ENCODE measurements around the gene DENND1A.
A peak's percentile ranks its signal among the peaks of the same experiment; 100 is the strongest.
"Not testable (repeated sequence)": the region's sequence is repeated elsewhere in the genome, so short reads cannot be mapped to it uniquely, and the experiment has no call there.

DENND1A gene

DNA sequence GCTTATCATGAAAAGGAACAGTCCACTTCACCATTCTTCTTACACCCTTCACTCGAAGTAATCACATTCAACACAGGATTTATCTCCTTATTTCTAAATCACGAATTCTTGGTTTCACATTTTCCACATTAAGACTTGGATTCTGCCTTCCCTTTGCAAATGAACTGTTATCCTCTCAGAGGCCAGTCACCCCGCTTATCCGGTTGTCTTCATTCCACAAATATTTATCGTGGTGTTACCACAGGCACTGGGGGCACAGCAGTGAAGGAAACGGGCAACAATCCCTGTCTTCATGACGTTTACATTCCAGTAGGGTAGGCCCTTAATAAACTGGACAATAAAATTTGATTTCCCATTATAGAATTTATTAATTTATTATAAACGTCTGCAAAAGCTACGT, 284.2 kb downstream of the DENND1A start:
- DNase-seq, result no peak

DNA sequence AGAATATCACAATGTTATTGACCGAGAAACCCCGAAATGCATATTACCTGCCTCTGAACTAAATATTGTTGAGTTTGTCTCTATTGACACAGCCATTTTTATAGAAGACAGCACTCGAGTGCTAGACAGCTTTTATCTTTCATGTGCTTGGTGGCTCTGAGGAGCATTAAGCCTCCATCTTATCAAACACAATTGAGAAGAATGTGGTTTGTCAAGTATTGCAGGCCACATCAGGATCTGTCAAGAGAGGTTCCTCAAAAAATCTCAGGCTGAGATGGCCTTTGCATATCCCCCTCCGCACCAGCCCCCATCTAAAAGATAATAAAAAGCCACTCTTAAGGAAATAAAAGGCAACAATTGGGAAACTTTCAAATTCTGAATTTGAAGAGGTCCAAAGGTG, 284.8 kb downstream of the DENND1A start:
- no peak for DNase-seq

DNA sequence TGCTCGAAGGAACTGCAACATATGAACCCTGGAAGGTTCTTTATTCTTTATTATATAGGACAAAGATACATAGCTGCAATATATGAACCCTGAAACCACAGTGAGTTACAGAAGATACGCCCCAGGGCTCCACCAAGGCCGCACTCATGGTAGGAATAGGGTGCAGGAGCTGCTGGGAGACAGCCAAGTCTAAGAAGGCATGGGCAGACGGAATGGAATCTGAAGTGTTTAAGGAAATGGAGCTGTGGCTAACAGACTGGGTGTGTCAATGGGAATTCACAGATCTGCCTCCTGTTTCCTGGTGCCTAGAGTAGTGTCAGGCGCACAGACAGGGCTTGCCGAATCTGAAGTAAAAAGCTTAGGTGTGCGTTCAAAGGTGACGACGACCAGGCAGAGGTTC, 286.4 kb downstream of the DENND1A start:
- no peak for DNase-seq

DNA sequence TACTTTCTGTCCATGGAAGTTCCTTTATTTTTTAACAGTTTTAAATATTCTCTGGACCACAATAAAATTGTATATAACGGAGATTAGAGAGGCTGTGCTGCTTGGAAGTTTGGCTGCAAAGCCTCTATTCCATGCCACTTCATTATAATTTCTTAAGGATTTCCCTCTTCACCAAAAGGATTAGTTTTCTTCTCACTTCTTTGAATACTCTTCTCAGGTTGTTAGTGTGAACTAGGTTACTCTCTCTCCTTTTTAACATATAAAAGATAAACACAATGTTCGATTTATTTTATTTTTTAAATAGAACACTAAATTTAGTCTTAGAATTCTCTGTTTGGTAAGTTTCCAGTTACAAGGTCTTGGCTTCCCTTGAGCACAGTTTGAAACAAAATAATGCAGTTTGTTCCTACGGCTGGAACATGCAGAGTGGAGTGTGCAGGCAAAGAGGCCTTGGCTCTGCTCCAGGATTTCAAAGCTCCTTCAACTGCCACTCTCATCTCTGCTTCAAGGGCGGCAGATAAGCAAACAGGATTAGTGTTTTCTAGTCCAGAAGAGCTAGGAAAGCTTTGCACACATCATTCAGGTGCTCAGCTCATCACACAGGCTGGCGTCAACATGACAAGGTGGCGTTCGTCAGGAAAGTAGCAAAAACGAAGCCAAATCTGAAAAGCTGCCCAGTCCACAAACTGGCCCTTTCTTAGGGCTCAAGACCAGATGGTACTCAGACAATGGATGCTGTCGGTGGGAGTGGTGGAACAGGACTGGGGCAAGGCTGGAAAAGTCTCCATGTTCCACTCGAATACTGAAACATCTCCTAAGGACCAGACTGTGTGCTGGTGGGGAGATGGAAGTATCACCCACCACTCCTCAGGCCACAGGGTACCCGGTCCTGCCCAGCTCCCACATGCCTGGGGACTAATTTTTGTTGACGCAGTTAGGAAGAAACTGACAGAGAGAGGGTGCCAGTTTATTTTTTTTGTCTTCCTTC, 287.3 kb downstream of the DENND1A start:
- no peak for DNase-seq

DNA sequence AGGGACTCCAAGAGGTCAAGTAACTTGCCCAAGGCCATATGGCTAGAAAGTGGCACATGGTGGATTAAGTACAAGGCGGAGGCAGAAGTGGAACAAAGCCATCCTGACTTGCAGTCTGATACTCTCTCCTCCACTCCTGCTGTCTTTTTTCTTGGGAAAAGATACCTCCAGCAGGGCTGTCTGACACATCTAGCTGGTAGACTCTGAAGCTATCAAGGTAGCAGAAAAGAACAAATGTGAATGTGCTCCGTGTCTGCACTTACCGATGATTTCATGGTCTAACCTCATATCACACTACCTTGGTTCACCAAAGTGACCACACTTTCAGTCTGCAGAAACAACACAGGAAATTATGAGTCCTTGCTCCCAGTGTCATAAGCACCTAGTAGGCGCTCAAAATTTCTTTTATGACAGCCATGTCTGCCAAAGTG, 289.1 kb downstream of the DENND1A start:
- peak; percentile 31 to 33 for DNase-seq

DNA sequence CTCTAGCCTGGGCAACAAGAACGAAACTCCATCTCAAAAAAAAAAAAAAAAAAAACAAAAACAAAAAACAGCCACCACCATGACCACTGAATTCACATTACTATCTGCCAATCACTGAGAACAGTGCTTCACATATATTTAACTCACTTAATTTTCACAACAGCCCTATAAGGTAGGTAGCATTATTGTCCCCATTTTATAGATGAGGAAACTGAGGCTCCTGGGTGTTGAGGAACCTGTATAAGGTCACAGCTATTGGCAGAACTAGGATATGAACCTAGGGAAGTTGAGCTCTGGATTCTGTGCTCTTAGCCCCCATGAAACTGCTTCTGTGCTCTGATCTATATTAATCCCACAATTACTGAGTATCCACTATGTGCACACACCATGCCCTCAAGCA, 290.2 kb downstream of the DENND1A start:
- DNase-seq, result no peak

DNA sequence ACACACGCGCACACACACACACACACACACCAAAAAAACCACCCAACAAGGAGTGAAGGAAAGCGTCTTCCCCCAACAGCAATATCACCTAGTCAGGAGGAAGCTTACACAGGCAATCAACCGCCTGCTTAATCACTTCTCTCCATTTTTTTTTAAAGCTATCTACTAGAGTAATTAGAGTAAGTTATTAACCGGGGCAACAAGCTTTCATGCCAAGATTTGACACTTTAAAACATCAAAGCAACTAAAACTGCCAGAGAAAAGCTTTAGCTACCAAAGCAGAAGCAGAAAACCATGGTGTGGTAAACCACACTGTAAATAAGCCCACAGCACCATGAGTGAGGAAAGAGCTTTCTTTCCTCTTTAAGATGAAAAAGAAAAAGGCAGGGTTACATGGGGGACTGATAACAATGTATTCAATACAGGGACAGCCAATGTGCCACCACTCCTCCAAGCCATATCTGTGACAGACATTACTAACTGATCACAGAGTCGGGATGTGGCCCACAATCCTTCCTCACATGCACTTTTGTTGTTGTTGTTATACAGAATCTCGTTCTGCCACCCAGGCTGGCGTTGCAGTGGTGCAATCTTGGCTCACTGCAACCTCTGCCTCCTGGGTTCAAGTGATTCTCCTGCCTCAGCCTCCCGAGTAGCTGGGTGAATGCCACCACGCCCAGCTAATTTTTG, 291.8 kb downstream of the DENND1A start:
- peak; percentile 25 to 27 for DNase-seq

DNA sequence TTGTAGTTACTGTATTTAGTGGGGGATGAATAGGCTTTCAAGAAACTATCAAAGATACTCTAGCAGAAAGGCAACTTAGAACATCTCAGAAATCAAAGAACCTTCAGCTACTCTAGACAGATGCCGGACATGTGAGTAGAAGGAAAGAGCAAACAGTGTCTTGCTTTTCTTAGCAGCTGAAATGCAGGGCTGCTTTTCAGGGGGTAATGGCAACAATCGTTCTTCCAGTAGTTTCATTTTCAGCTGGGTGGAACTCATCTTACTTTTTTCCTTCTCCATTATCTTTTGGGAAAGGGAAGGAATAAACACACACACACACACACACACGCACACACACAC, 292.4 kb downstream of the DENND1A start:
- no peak for DNase-seq

DNA sequence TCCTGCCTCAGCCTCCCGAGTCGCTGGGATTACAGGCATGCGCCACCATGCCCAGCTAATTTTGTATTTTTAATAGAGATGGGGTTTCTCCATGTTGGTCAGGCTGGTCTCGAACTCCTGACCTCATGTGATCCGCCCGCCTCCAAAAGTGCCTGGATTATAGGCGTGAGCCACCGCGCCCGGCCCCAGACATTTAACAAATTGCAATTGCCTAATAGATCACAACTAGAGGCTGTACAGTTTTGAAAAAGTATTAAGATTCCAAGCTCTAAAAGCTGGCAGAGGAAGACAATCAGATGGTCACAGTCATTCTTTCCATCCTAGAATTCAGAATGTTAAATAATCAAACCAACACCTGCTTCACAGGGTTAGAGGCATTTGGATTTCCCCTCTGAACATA, 293.1 kb downstream of the DENND1A start:
- not testable (repeated sequence) for DNase-seq

DNA sequence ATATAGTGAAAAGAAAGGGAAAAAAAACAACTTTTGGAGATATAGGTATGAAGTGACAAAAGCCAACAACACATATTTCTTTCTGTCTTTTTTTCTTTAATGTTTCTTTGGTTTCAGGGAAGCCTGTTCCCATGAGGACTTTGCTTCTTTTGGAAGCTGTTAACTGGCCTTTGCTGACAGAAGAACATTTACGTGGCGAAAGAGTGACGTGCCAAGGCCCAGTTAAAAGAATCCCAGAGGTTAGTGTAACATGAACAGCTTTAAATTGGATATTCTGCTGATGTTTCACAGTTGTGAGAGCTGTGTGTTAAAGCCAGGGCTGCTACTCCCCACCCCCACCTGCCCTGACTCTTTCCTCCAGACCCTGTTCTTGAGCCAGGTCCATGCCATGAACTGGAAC, 298.1 kb downstream of the DENND1A start:
- no peak for DNase-seq

DNA sequence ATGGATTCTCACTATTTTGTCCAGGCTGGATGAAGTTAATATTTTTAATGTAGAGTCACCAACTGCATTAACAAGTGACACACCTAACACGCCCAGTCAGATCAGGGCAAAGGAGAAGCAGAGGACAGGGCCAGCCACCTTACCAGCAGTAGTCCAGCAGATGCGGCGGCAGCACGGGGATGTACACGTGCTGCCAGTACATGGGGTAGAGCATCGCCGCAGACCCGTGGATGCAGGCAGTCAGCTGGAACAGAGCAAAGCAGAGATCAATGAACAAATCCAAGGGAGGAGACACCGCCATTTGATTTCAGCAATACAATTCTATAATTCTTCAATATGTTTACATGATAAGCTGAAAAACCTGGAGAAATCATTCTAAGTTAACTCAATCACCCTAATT, 299.7 kb downstream of the DENND1A start:
- DNase-seq, result no peak

DNA sequence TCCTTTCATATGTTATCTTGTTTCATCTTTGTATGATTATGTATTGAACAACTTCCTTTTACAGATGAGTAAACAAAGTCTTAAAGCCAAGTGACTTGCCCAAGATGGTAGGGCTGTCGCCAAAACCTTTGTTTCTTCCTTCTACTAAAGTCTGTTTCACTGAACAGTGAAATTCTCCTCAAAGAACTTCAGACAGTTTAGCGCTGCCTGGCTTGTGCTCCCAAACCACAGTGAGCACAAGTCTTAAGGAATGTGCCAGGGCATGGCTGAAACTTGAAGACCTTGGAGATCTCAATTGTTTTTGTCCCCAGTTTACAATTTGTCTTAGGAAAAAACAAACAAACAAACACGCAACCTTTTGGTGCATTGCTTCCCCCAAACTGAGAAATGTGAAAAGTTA, 300.4 kb downstream of the DENND1A start:
- DNase-seq, result no peak

DNA sequence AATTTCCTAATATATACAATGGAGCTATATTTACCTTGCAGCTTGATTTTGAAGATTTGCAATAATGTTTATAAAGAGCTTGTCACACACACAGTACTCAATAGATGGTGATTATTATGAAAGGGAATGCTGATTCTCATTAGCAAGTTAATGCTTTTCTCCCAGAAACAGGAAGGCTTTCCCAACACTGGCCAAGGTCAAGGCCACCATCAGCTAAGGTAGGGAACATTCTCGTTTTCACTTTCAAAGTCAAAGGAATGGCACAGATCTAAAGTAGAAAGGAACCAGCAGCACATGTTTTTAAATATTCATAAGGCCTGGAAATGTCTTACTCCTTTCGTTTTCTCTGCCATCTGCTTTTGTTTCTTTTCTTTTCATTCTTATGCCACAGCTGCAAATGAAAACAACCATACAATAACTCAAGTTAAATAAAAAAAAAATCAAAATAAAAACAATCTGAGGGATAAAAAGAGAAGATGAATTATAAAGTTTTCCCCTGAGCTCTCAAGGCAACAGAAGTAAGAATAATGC, 307.1 kb downstream of the DENND1A start:
- no peak for DNase-seq

DNA sequence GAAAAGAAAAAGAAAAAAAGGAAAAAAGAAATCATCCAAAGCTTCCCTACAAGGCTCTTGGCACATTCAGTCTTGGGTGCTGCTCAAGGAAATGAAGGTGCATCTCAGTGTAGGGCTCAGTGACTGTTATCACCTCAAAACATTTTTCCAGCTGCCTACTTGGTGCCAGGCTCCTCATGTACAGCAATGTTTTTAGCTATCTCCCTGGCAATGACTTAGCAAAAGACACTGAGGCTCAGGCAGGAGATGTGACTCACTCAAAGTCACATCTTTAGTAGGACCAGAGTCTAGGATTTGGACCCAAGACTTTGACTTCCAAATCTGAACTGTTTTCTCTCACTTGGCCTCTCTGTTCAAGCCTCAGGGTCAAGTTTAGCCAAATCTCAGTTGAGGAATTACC, 309.7 kb downstream of the DENND1A start:
- DNase-seq, result no peak

DNA sequence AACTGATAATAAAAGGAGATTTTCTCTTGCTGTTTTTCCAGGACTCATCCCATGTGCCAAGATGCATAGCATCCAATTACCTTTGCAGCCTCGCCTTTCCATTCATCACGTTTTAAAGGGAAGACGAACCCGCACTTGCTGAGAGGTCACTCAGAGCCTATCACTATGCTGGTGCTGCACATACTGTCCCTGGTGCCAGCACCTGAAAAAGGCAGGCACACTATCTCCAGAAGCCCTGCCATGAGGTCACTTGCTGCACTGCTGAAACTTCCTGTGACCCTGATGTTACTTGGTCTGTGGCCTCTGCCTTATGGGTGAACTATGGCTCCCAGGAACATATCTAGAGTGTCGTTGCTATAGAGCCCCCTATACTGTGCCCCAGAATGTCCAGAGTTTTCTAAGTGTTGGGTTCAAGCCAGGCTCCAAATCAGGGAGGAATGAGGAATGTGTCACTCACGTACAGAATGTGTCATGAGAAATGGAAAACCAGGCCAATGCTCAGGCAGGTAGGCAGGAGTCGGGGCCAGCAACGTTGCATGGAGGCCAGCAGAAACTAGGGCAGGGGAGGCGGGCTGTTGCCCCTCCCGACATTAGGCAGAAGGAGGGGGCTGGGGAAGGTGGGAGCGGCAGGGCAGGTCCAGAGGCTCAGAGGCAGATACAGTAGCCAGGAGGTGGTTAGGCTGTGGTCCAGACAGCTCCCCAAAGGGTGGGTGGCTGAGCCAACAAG, 311.8 kb downstream of the DENND1A start:
- DNase-seq, result no peak

DNA sequence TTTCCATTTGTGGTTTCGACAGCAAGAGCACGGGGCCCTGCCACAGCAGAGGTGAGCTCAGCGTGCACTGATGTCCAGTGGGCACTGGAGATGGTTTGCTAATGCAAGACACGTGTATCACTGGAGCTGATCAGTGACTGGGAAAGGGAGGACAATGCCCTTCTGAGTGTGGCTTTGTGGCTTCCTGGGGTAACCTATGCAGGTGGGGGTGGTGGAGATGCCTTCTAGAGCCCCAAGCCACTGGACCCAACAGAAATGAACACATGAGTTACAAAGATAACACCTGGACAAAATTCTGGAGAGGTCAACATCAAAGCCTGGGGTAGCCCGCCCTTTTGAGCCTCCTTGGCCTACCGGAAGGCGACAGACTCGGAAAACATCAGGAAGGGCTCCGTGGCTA, 312.6 kb downstream of the DENND1A start:
- no peak for DNase-seq

DNA sequence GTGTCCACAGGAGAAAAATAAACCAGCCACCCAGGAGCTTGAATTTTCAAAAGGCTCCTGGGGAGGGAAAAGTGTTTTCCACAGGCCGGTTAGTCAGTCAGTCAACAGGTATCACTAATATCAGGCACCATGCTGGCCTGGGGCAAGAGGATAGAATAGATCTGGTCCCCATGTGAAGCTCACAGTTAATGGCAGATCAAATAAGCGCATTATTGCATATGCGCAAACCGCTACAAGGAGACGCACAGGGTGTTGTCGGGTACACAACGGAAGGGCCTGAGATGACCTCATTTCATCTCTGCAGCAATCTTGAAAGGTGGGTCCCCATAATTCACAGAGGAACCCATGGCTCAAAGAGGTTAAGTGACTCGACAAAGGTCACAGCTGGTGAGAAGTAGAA, 313.2 kb downstream of the DENND1A start:
- DNase-seq, result no peak

DNA sequence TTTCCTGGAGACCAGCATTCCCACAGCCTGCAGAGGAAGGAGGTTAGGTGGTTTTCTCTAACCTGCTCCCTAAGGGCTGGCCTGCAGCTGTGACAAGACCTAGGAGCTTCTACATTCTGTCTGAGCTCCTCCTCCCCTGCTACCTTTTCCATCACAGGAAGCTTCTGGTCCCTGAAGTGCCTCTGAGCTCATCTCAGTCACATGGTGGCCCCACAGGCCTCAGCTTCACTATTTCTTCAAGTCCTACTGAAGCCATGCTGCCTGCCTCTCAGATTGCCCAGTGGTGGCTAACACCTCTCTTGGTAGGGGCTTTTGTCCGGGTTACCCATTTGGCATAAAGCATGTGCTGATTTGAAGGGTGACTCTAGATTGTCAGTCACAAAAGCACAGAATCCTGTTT, 314.5 kb downstream of the DENND1A start:
- no peak for DNase-seq

DNA sequence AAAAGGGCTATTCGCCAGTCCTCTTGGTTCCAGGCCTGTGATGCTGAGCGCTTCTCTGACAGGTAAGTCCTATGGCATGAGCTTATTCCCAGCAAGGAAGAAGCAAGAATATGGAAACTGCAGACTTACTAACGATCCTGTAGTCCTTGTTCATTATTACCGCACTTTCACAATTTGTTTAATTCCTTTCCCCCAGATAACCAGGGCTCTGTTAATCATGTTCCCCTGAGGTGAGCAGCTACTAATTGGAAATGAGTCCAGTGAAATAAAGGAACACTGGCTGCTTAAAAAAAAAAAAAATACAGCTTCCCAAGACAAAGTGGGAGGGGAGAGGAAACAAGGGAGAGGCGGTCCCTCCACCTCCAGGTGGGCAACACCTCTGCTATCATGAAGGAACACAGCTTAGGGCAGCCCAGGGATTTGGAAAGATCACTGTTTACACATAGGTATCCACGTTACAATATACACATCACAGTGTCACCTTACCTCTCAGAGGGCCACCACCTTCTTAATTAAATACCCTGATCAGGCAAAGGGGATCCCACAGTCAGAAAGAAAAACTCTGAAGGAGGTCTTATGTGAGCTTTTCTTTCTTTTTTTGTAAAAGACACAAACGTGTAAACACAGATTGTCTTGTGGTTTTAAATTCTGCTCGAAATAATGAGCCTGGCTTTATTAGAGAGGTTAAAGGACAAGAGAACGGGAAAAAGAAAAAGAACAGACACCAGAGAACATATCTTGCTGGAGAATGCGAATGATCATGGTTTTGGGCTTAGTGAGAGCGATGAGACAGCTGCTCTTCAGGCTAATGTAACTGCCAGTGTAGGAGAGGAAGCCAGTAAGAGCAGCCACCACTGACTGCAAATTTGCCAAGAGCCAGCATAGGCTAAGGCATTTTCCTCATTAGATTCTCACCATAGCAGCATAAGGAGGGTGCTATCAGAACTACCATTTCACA, 315.3 kb downstream of the DENND1A start:
- DNase-seq, result no peak

DNA sequence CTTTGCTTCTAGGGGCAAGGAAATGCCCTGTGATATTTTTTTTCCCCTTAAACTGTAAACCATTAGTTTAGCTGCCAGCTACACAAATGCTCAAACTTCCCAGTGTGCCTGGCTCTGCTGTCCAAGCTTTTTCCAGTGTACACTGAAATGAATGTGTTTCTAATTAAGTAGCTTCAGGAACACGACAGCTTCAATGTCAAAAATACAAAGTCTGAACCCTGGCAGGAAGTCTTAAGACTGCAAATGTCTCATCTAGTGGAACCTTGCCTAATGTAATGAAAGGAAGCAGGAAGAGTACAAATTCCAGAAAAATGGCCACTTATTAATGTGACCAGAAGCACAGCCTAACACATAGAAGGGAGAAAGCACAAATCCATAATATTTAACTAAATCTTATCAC, 318.7 kb downstream of the DENND1A start:
- DNase-seq, result no peak

DNA sequence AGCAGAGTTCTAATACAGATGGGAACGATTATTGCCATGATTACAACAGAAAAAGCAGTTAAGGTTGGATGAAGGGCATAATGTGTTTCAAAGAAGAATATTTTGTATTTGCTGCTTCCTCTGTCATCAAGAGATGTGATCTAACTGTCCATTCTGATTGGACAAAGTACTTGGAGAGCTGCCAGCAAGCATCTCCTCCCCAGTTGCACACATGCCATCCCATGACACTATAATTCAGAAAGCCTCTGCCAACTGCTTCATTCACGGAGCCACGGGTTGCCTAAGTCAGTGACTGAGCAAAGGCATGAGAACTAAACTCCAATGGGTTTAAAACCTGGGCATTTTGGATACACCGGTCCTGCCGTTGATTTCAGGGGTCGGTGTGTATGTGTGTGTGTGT, 320.1 kb downstream of the DENND1A start:
- no peak for DNase-seq

DNA sequence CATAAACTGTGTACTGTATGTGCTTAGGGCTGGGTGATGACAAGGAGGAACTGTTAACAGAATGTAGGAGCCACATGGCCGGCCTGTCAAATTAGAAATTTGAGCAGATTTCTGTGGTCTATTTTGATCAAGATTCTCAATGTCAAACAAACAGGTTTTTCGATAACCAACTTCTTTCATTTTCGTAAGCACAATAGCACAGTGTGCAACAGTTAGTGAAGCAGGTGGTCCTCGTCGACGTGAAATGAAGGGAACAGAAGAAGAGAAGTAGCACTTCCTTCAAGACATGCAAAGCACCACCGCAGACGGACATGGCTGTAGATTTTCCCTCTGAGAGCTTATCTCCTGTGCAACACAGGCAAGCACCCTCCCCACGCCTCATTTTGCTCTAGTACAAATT, 321.8 kb downstream of the DENND1A start:
- DNase-seq, result no peak
